HCEC 1CT (cell line): ENCODE results near the gene TCF7L2.

Source experiments
- DNase-seq: peaks from one replicate; pipeline ENCODE4 v3.0.0-alpha.2; 2017

TCF7L2 gene

DNA sequence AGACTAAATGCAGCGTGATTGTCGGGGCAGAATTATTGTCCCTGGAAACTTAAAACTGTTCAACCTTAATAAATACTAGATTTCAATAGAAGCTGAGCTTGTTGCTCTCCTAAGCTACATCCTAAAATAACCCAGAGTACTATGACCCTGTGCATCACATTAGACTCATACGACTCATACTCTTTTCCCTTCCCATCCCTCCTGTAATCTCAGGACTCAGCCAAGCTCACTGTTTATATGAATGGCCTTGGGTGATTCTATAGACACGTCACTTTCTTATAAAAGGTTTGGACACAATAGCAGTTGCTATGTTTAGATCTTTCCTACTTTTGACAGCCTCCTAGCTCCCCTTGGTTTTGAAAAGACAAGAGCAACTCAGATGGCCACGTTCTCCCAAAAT, 17.2 kb downstream of the TCF7L2 start:
- DNase-seq, result peak; percentile 72

GRCh38 chr10:112969131-112969530, 19.1 kb downstream of the TCF7L2 start:
- no peak for DNase-seq

DNA sequence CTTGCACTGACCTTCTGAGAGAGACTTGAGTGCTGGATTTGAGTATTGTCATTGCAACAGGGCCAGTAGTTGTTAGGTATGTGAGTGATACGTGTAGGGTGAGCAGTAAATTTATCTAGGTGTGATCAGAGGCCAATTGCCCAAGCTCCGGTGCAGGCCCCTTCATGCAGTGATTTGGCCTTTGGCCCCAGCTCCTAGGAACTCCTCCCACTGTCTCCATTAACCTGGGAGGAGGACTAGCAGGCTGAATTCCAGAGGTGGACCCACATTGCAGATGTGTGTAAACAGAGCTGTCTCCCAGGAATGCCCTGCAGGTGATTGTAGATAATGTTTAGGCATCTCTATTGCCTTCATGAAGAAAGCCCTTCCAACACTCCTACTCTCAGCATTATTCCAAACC, 19.5 kb downstream of the TCF7L2 start:
- no peak for DNase-seq

- DNase-seq, result no peak
These were observed 20.0 kb downstream of the TCF7L2 start for GRCh38 chr10:112970021-112970420.

GRCh38 chr10:112972606-112973005, 22.6 kb downstream of the TCF7L2 start:
- no peak for DNase-seq

DNA sequence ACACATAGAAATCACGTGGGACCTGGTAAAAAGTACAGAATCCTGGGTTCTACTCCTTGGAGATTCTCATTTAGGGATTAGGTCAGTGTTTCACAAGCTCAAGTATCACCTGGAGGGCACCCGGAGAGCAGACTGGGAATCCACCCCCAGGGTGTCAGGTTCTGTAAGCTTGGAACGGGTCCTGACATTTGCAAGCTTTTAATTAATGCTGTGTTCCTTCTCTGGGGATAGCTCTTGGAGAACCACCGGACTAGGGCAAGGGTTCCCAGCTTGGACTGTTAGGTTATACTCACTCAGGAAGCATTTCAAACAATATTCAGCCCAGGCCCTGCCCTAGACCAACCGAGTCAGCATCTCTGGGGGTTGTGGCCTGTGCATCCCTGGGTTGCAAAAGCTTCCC, 23.0 kb downstream of the TCF7L2 start:
- no peak for DNase-seq

DNA sequence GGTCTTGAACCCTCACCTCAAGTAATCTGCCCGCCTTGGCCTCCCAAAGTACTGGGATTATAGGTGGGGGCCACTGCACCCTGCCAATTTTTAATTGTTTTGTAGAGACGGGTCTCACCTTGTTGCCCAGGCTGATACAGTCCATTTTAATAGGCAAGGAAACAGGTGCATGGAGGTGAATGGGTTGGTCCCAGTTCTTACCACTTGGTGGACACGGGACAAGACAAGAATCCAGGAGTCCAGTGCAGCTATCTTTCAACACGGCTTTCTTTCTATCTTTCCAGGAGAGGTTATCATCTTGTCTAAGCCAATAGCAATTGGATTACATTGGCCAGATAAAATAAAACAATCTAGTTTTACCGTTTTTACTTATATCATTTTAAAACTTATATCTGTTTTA, 23.8 kb downstream of the TCF7L2 start:
- DNase-seq, result no peak

GRCh38 chr10:112977426-112977898, 27.4 kb downstream of the TCF7L2 start:
- DNase-seq, result no peak

GRCh38 chr10:112979927-112980326, 29.9 kb downstream of the TCF7L2 start:
- no peak for DNase-seq

DNA sequence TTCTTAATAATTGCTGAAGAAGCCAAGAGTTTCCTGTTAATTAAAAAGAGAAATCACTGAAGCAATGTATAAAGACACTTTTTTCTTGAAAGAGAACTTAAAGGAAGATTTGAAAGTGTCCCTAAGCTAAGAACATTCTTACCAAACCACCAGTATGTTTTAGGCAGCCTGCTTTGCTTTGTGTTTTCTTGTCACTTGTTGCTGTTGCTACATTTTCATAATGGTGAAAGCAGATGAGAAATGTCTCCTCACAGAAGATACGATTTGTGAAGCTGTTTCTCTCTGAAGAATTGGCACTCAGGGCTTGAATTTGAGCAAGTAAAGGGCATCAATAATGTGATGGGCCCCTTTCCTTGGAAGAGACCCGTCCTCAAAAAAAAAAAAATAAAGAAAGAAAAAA, 30.9 kb downstream of the TCF7L2 start:
- DNase-seq, result no peak

GRCh38 chr10:112981553-112981952, 31.5 kb downstream of the TCF7L2 start:
- no peak for DNase-seq

GRCh38 chr10:112983444-112984056, 33.5 kb downstream of the TCF7L2 start:
- no peak for DNase-seq

DNA sequence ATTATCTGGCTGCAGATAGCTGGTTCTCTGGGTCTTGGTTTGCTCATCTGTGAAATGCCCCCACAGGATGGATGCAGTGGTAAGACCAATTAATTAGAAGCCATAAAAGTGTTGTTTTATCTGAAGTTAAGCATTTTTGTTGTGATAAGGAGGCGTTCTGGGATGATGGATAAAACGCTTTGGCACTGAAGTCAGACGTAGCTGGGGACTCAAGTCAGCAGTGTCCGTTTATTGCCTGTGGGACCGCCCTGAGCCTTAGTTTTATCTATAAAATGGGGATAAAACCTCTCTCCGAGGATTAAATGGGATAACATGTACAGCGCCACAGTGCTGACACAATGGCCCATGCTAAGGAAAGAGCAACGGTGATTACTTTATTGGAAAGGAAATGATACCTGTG, 34.7 kb downstream of the TCF7L2 start:
- DNase-seq, result no peak

DNA sequence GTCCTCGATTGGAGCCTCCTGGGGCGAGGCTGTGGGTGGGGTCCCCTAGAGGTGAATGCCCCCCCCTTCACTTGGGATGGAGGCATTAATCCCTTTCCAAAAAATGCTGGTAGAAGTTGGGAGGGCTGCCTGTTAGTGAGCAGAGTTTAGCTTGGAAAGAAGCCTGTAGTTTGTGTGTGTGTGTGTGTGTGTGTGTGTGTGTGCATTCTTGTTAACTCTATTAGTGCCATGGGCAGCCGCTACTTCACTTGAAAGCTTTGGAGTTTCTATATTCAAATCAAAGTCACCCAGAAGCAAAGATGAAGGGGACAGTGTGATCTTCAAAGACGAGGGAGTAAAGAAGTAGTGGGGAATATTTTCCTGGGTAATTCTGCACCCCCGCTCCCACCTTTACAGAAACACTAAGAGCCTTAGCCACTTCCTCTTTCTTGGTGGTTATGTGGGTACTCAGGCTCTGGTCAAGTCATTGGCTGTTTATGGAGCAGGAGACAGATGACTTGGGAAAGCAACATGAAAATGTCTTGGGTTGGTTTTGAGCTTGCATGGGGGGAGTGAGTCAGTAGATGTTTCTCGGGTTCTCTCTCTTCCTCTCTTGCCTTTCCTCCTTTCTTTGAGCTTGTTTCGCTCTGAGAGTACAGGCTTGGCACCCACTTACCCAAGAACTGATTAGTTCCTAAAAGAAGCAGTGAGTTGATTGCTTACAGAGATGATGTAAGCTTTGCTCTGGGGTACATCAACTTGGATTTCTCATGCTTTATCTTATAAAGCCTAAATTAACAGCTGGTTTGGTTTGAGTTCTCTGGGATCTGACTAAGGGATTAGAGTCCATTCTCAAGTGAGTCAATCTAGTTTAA, 35.9 kb downstream of the TCF7L2 start:
- peak; percentile 46 for DNase-seq

DNA sequence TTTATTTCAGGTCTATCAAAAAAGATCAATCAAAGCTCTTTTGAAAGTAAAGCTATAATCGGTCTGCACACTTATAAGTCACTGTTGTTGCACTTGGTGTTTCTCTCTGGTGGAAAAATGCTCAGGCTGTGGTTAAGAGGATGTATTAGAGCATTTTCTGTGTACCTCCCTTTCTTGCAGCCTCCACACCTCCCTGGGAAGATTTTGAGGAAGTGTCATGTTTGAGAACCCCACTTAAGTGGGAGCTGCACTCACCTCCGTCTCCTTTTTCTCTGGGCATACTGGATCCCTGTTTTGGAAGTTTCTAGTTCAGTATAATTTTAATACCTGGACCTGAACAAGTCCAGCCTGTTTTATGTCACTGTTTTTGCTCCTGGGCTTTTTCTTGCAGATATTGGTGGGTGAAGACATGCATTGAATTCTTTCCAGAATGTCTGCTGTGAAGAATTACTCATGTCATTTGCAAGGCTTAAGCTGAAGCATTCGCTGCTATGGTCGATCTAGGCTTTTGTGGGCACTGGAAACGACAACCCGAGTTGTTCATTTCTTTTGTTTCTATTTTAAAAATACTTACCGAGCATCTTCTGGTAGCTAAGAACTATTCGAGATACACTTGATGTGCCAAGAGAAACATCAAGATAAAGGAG, 36.6 kb downstream of the TCF7L2 start:
- DNase-seq, result no peak

- no peak for DNase-seq
These were observed 38.9 kb downstream of the TCF7L2 start for GRCh38 chr10:112988839-112989406.

GRCh38 chr10:112989826-112990225, 39.8 kb downstream of the TCF7L2 start:
- no peak for DNase-seq

DNA sequence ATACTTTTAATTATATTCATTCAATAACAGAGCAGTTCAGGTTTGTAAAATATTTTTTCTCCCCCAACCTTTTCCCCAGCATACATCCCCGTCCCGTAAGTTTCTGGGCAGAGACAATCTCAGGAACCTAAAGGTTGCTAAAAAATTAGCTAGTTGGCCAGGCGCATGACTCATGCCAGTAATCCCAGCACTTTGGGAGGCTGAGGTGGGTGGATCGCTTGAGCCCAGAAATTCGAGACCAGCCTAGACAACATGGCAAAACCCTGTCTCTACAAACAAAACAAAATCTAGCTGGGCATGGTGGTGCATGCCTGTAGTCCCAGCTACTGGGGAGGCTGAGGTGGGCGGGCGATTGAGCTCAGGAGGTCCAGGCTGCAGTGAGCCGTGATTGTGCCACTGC, 40.2 kb downstream of the TCF7L2 start:
- DNase-seq, result peak; percentile 13

DNA sequence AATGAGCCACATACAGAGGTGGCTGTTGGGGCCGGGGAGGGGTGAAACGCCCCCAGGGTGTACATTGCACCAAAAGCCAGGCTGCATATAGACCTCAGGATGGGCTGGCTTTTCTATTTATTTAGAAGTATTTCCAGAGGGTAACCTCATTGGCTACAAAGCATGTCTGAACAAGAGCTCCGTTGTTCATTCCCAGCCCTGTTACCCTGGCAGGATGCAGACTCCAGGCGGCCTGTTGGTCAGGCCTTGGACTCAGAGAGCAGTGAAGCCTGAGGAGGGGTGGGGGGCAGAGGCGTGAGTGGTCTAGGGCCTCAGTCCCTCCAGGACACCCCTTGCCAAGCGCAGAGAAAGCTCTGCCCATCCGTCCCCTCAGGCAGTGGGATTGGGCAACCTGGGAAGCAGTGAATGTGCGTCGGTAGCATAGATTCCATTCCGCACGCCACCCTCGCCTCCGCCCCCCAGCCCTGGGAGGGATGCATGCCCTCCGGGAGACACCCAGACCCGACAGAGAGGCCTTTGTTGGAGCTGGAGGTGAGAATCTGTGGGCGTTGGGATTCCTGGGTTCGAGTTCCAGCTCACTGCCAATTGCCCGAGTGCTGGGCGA, 41.9 kb downstream of the TCF7L2 start:
- no peak for DNase-seq

GRCh38 chr10:112996462-112996861, 46.4 kb downstream of the TCF7L2 start:
- no peak for DNase-seq

GRCh38 chr10:112999102-112999501, 49.1 kb downstream of the TCF7L2 start:
- DNase-seq, result no peak

GRCh38 chr10:113000442-113000841, 50.4 kb downstream of the TCF7L2 start:
- no peak for DNase-seq
